H1 (cell line): ENCODE measurements around the gene TBL1Y. TPM values are rescaled to one million over a fixed set of nuclear protein-coding genes. Genes with fewer than 3 reads are reported as not detected.
"Not testable (repeated sequence)": the region's sequence is repeated elsewhere in the genome, so short reads cannot be mapped to it uniquely, and the experiment has no call there.

Experiments
- CTCF ChIA-PET: fragments of 300-600 bp; sonication (Branson Sonifier 250); formaldehyde crosslinking; loops from one replicate; lab custom pipeline; 2021; ENCODE audit not compliant: partially characterized antibody; lab: Charles Lee
- POLR2A ChIA-PET: fragments of 300-600 bp; sonication (Branson Sonifier 250); formaldehyde crosslinking; loops from one replicate; lab custom pipeline; 2021; ENCODE audit warnings: inconsistent platforms; ENCODE audit not compliant: partially characterized antibody; lab: Charles Lee
- DNase-seq, 2 experiments: peaks; one replicate each; pipeline versions ENCODE4 v3.0.0 to v3.0.0-alpha.2; 2010 to 2022; ENCODE audit warnings: low spot score in 2 of 2, low read depth in 1 of 2, mixed read lengths in 1 of 2
- FAIRE-seq: peaks from 2 replicates; lab custom pipeline; 2011; peaks lifted over from hg19 to GRCh38; lab: Jason Lieb, UNC
- H2AFZ ChIP-seq: 2 replicates; pipeline ENCODE4 v1.8.1; 2012; ENCODE audit warnings: low read length, inconsistent platforms
- H2AK5ac ChIP-seq: 2 replicates; pipeline ENCODE4 v1.6.1; 2013; ENCODE audit warnings: low read depth, low read length
- H2BK120ac ChIP-seq: replicated peaks from 2 replicates; pipeline ENCODE3; 2013; ENCODE audit warnings: low read depth, low read length, inconsistent platforms
- H2BK12ac ChIP-seq: 2 replicates; pipeline ENCODE4 v1.6.1; 2013; ENCODE audit warnings: low read depth, low read length
- H2BK15ac ChIP-seq: 2 replicates; pipeline ENCODE4 v1.6.1; 2013; ENCODE audit warnings: low read length
- H2BK20ac ChIP-seq: 2 replicates; pipeline ENCODE4 v1.6.1; 2013; ENCODE audit warnings: low read length
- H2BK5ac ChIP-seq: 2 replicates; pipeline ENCODE4 v1.6.1; 2013; ENCODE audit warnings: low read depth, low read length
- H3K14ac ChIP-seq: 2 replicates; pipeline ENCODE4 v1.6.1; 2013; ENCODE audit warnings: inconsistent platforms; ENCODE audit not compliant: insufficient read length
- H3K18ac ChIP-seq: 2 replicates; pipeline ENCODE4 v1.6.1; 2013; ENCODE audit warnings: low read length; ENCODE audit errors: extremely low read depth
- H3K23ac ChIP-seq: 2 replicates; pipeline ENCODE4 v1.6.1; 2013; ENCODE audit warnings: inconsistent platforms; ENCODE audit not compliant: insufficient read length
- H3K23me2 ChIP-seq: 2 replicates; pipeline ENCODE4 v1.6.1; 2013; ENCODE audit warnings: low read depth, low read length
- H3K27ac ChIP-seq: 2 replicates; pipeline ENCODE4 v1.6.1; 2011; ENCODE audit warnings: low read depth, low read length, inconsistent platforms
- H3K27me3 ChIP-seq, 4 experiments: replicated peaks in 1 of 4; 1 replicate in 1 of 4; 2 replicates in 3 of 4; pipeline versions ENCODE4 v1.6.1 to v1.8.1; 2011 to 2013; ENCODE audit warnings: low read length in 3 of 4, mild to moderate bottlenecking in 3 of 4, inconsistent platforms in 2 of 4, mixed read lengths in 2 of 4, moderate library complexity in 1 of 4; ENCODE audit not compliant: control insufficient read depth in 3 of 4, insufficient read depth in 3 of 4; ENCODE audit errors: extremely low read depth in 1 of 4
- H3K36me3 ChIP-seq, 4 experiments: 2 replicates each; pipeline versions ENCODE4 v1.6.1 to v1.8.1; 2011 to 2013; ENCODE audit warnings: mild to moderate bottlenecking in 4 of 4, low read length in 3 of 4, moderate library complexity in 2 of 4, control low read depth in 1 of 4, inconsistent platforms in 1 of 4; ENCODE audit not compliant: insufficient read depth in 4 of 4, control insufficient read depth in 2 of 4
- H3K4ac ChIP-seq: replicated peaks from 2 replicates; pipeline ENCODE3; 2013; ENCODE audit warnings: low read length, low read depth, mixed read lengths, inconsistent platforms; ENCODE audit not compliant: insufficient read length
- H3K4me1 ChIP-seq, 4 experiments: replicated peaks in 1 of 4; 1 replicate in 1 of 4; 2 replicates in 3 of 4; pipeline versions ENCODE4 v1.6.1 to v1.8.1; 2011 to 2013; ENCODE audit warnings: low read length in 3 of 4, inconsistent platforms in 2 of 4, mixed read lengths in 1 of 4; ENCODE audit not compliant: insufficient read depth in 4 of 4, control insufficient read depth in 3 of 4
- H3K4me2 ChIP-seq, 2 experiments: 2 replicates each; pipeline versions ENCODE4 v1.6.1 to v1.8.1; 2011 to 2013; ENCODE audit warnings: low read depth in 2 of 2, low read length in 2 of 2, control low read depth in 1 of 2, inconsistent platforms in 1 of 2, mild to moderate bottlenecking in 1 of 2; ENCODE audit not compliant: insufficient read depth in 1 of 2
- H3K4me3 ChIP-seq, 4 experiments: fragments of 200-600, 300-600 bp in 1 of 4; sonication (generic), shearing (Covaris generic), sonication (Bioruptor Twin) in 1 of 4; 2 replicates each; pipeline versions ENCODE4 v1.5.1 to v1.8.1; 2011 to 2016; ENCODE audit warnings: low read length in 4 of 4, low read depth in 3 of 4, control low read depth in 2 of 4, inconsistent platforms in 2 of 4, mild to moderate bottlenecking in 2 of 4, mixed read lengths in 1 of 4, moderate library complexity in 1 of 4; ENCODE audit not compliant: insufficient read depth in 2 of 4; ENCODE audit errors: extremely low read depth in 1 of 4
- H3K56ac ChIP-seq: replicated peaks from 2 replicates; pipeline ENCODE3; 2013; ENCODE audit warnings: low read depth, mild to moderate bottlenecking, mixed read lengths, low read length, inconsistent platforms; ENCODE audit not compliant: insufficient read length
- H3K79me1 ChIP-seq: 2 replicates; pipeline ENCODE4 v1.6.1; 2013; ENCODE audit warnings: low read depth, low read length, control low read depth
- H3K79me2 ChIP-seq, 2 experiments: 2 replicates each; pipeline versions ENCODE4 v1.6.1 to v1.8.1; 2012 to 2013; ENCODE audit warnings: low read length in 2 of 2, mild to moderate bottlenecking in 2 of 2, inconsistent platforms in 1 of 2; ENCODE audit not compliant: insufficient read depth in 2 of 2, control insufficient read depth in 1 of 2
- H3K9ac ChIP-seq, 4 experiments: replicated peaks in 1 of 4; 1 replicate in 1 of 4; 2 replicates in 3 of 4; pipeline versions ENCODE4 v1.6.1 to v1.8.1; 2011 to 2013; ENCODE audit warnings: low read depth in 3 of 4, low read length in 3 of 4, control low read depth in 2 of 4, mild to moderate bottlenecking in 2 of 4, moderate library complexity in 2 of 4, inconsistent platforms in 1 of 4; ENCODE audit errors: extremely low read depth in 1 of 4
- H3K9me3 ChIP-seq, 2 experiments: 2 replicates each; pipeline versions ENCODE4 v1.6.1 to v1.8.1; 2012 to 2013; ENCODE audit warnings: mild to moderate bottlenecking in 2 of 2, moderate library complexity in 2 of 2, control low read depth in 1 of 2, inconsistent platforms in 1 of 2, low read depth in 1 of 2, low read length in 1 of 2, mixed read lengths in 1 of 2; ENCODE audit not compliant: insufficient read depth in 2 of 2
- H4K20me1 ChIP-seq, 2 experiments: replicated peaks in 1 of 2; 2 replicates each; pipeline versions ENCODE3 to v1.8.1; 2011 to 2013; ENCODE audit warnings: inconsistent platforms in 2 of 2, low read length in 2 of 2, mild to moderate bottlenecking in 1 of 2; ENCODE audit not compliant: insufficient read depth in 2 of 2, control insufficient read depth in 1 of 2
- H4K5ac ChIP-seq: 2 replicates; pipeline ENCODE4 v1.6.1; 2013; ENCODE audit warnings: low read length, low read depth, mixed read lengths, inconsistent platforms; ENCODE audit not compliant: insufficient read length
- H4K8ac ChIP-seq: 2 replicates; pipeline ENCODE4 v1.8.0; 2013; ENCODE audit warnings: mild to moderate bottlenecking, moderate library complexity, low read length, inconsistent platforms; ENCODE audit not compliant: insufficient read depth; ENCODE audit errors: extremely low read depth
- H4K91ac ChIP-seq: replicated peaks from 2 replicates; pipeline ENCODE3; 2013; ENCODE audit warnings: low read length, mixed read lengths, inconsistent platforms; ENCODE audit not compliant: insufficient read length
- ASH2L ChIP-seq: fragments of 200-600, 300-600 bp; sonication (generic); IDR thresholded peaks from one replicate; pipeline ENCODE4 v1.7.1; 2017; ENCODE audit warnings: low read length
- JUND ChIP-seq: IDR thresholded peaks from 2 replicates; pipeline ENCODE4 v1.6.1; 2011; ENCODE audit warnings: mild to moderate bottlenecking, improper control_type of control experiment, low read length
- KDM1A ChIP-seq: fragments of 200-600, 300-600 bp; sonication (generic); IDR thresholded peaks from 2 replicates; pipeline ENCODE4 v1.7.1; 2016; ENCODE audit warnings: mild to moderate bottlenecking, low read length, borderline replicate concordance
- NANOG ChIP-seq: IDR thresholded peaks from 2 replicates; pipeline ENCODE4 v1.6.1; 2011; ENCODE audit warnings: low read length, low read depth, mild to moderate bottlenecking, inconsistent platforms; ENCODE audit not compliant: insufficient read depth, poor library complexity, severe bottlenecking
- POLR2A ChIP-seq, 2 experiments: IDR thresholded peaks; 1 replicate in 1 of 2; 2 replicates in 1 of 2; pipeline ENCODE4 v1.6.1; 2011; ENCODE audit warnings: low read depth in 2 of 2, low read length in 2 of 2, mild to moderate bottlenecking in 2 of 2; ENCODE audit errors: control extremely low read depth in 1 of 2
- POLR2AphosphoS5 ChIP-seq: IDR thresholded peaks from 2 replicates; pipeline ENCODE4 v1.6.1; 2011; ENCODE audit warnings: low read depth, low read length
- RNF2 ChIP-seq: fragments of 200-900, 300-1000 bp; sonication (generic); IDR thresholded peaks from 2 replicates; pipeline ENCODE4 v1.7.1; 2016; ENCODE audit warnings: borderline replicate concordance, low read depth, mild to moderate bottlenecking, antibody characterized with exemption, low read length; ENCODE audit not compliant: poor library complexity, severe bottlenecking; ENCODE audit errors: missing control alignments
- RXRA ChIP-seq: IDR thresholded peaks from 2 replicates; pipeline ENCODE4 v1.6.1; 2011; ENCODE audit warnings: low read depth, mild to moderate bottlenecking, low read length, moderate library complexity; ENCODE audit not compliant: insufficient read depth
- TCF12 ChIP-seq: IDR thresholded peaks from 2 replicates; pipeline ENCODE4 v1.6.1; 2011; ENCODE audit warnings: low read depth, mild to moderate bottlenecking, low read length
- WGBS, 2 experiments: shearing (Covaris generic) in 1 of 2; methylation state at CpG; one replicate each; pipeline versions ENCODE4 v1.1.6 to v1.1.7; 2013 to 2015; ENCODE audit warnings: low lambda C conversion rate in 2 of 2, mixed read lengths in 2 of 2, inconsistent platforms in 1 of 2, low coverage in 1 of 2, missing lambda C conversion rate in 1 of 2; ENCODE audit not compliant: insufficient replicate concordance in 2 of 2, insufficient coverage in 1 of 2, insufficient read length in 1 of 2; ENCODE audit errors: extremely low coverage in 1 of 2, missing lambda C conversion rate in 1 of 2; 5-methylcytosine and 5-hydroxymethylcytosine counted together
- polyA plus RNA-seq, 7 experiments: library from polyadenylated mRNA; depleted of rRNA in 3 of 7; stranded (reverse) in 5 of 7; unstranded in 2 of 7; fragments of >200 nt in 5 of 7; fragments of 200-250 nt in 2 of 7; gene quantifications; 1 replicate in 5 of 7; 2 replicates in 1 of 7; 4 replicates in 1 of 7; pipeline versions ENCODE4 v1.2.1 to v1.2.3, GENCODE V29; 2011 to 2013; ENCODE audit warnings: missing spikeins in 2 of 7, mixed read lengths in 2 of 7
- total RNA-seq: library from RNA; stranded (reverse); fragmentation: NEBNext Ultra II Directional; extraction: Animal tissue kit (Norgen Biotek cat#: 25700); gene quantifications from 2 replicates; pipeline ENCODE4 v1.2.1, GENCODE V29; 2021

Gene TBL1Y
- total and polyA plus RNA-seq, 2 of the 8 experiments (the other 6 are each of a cell fraction or from before 2014, with no cell fraction given): 2.5 to 4.2 TPM

DNA sequence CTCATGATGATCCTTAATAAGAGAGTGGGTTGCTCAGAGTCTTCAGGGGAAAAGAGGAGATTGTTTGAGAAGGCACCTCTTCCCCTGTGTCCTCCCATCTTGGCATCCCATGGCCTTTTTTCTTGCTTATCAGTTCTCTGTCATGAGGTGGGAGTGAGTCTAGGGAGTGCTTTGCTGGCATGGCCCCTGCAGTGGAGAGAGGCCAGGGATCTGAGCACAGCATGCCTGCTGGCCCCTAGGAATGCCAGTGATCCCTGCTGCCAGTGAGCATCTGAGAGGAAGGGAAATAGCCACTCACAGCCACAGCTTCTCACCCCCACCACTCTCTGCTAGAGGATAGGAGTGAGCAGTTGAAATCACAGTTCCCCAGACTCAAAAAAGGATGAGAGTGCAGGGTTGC, 168.2 kb downstream of the TBL1Y start (continued):
- TF ChIP-seq NANOG (no peak), JUND (no peak), ASH2L (no peak), POLR2A (IDR thresholded peaks at IDR 0.05; ENCODE audit: control extremely low read depth in 1 of 2, low read depth in 2 of 2, low read length in 2 of 2) (no peak), RXRA (no peak), KDM1A (no peak), TCF12 (no peak), RNF2 (no peak), POLR2AphosphoS5 (no peak)

DNA sequence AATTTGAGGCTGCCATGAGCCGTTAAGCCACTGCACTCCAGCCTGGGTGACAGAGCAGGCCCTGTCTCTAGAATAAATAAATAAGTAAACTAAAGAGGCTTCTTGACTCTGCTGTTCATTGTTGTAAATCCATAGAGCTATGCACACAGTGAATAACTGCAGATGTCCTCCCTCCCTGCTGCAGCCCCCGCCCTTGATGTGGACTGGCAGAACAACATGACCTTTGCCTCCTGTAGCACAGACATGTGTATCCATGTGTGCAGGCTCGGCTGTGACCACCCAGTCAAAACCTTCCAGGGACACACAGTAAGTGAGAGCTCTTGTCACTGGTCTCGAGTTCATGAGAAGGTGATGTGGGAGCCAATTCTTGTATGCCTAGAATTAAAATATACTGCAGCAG, 170.1 kb downstream of the TBL1Y start:
- no CpG with 5 or more reads among the region's 4 CpGs for WGBS, 2 experiments
- H2BK5ac ChIP-seq, H3K14ac ChIP-seq, H3K79me2 ChIP-seq, H2BK120ac ChIP-seq, H2AFZ ChIP-seq, H3K9me3 ChIP-seq, H4K8ac ChIP-seq, H3K79me1 ChIP-seq, H4K91ac ChIP-seq, H3K23me2 ChIP-seq, H3K4me1 ChIP-seq, H3K18ac ChIP-seq, H2BK20ac ChIP-seq, H3K23ac ChIP-seq, H3K27me3 ChIP-seq, H3K4ac ChIP-seq, POLR2A ChIA-PET, FAIRE-seq, H3K4me2 ChIP-seq, H4K20me1 ChIP-seq, H2AK5ac ChIP-seq, H2BK15ac ChIP-seq, H3K4me3 ChIP-seq, H3K27ac ChIP-seq, CTCF ChIA-PET, DNase-seq, H3K36me3 ChIP-seq, H3K56ac ChIP-seq, H3K9ac ChIP-seq, H4K5ac ChIP-seq, H2BK12ac ChIP-seq: not testable (repeated sequence)
